Measurements from ENCODE around the gene MIAT. TPM values are rescaled to one million over a fixed set of nuclear protein-coding genes. Genes with fewer than 3 reads are reported as not detected.

Gene MIAT
- total and polyA plus RNA-seq, 9 of the 15 experiments (the other 6 are each of a cell fraction or from before 2014, with no cell fraction given) = 0.03 to 0.93 (median 0.34) TPM

- TF ChIP-seq ZNF318 (IDR thresholded peaks at IDR 0.05; ENCODE audit: borderline replicate concordance in 1 of 2, low read depth in 1 of 2) = no peak
- no peak for TF ChIP-seq CBX8 (IDR thresholded peaks at IDR 0.05; ENCODE audit: borderline replicate concordance, extremely low read depth, low read depth, low read length, poor library complexity, severe bottlenecking)
- no peak for TF ChIP-seq FOXP1 (CRISPR knock-in tag; IDR thresholded peaks at IDR 0.05)
- no peak for TF ChIP-seq MAFF (IDR thresholded peaks at IDR 0.05; ENCODE audit: low read length)
- TF ChIP-seq NRF1 (conservative IDR thresholded peaks at IDR 0.05 in 1 of 2, IDR thresholded peaks at IDR 0.05 in 1 of 2) = no peak
- TF ChIP-seq HMG20B (CRISPR knock-in tag; IDR thresholded peaks at IDR 0.05) = no peak
- peak; percentile 64; the same call in 1 of the 2 replicates for TF ChIP-seq ARID3A (IDR thresholded peaks at IDR 0.05; ENCODE audit: borderline replicate concordance, low read depth, low read length)
- TF ChIP-seq ZNF282 (CRISPR knock-in tag; IDR thresholded peaks at IDR 0.05) = no peak
- no peak for TF ChIP-seq EWSR1 (IDR thresholded peaks at IDR 0.05; ENCODE audit: borderline replicate concordance, low read depth, partially characterized antibody)
- TF ChIP-seq ZNF696 (CRISPR knock-in tag; conservative IDR thresholded peaks at IDR 0.05) = no peak
- no peak for TF ChIP-seq ZNF445 (CRISPR knock-in tag; IDR thresholded peaks at IDR 0.05; ENCODE audit: low read depth)
- TF ChIP-seq FOXK1 (CRISPR knock-in tag; IDR thresholded peaks at IDR 0.05; ENCODE audit: borderline replicate concordance) = no peak
- no peak for TF ChIP-seq ZNF324 (CRISPR knock-in tag; IDR thresholded peaks at IDR 0.05)
- no peak for TF ChIP-seq ZNF764 (CRISPR knock-in tag; IDR thresholded peaks at IDR 0.05; ENCODE audit: low read depth)
- TF ChIP-seq EHMT2 (IDR thresholded peaks at IDR 0.05) = no peak
- TF ChIP-seq ZKSCAN1 (IDR thresholded peaks at IDR 0.05; ENCODE audit: low read depth, low read length) = no peak
Measured at GRCh38 chr22:26632422-26633155, 24.8 kb upstream of the MIAT start (continued).
